Cardiac fibroblast (primary cell): ENCODE results near the gene USP2.

ENCODE experiments used
- DNase-seq, 2 donors: peaks; one replicate each; pipeline versions ENCODE4 v3.0.0 to v3.0.0-alpha.2; 2010; ENCODE audit warnings: low read depth in 2 of 2
- H3K4me3 ChIP-seq, 2 donors: replicated peaks in 1 of 2; 1 replicate in 1 of 2; 2 replicates in 1 of 2; pipeline ENCODE4 v1.5.1; 2011; ENCODE audit warnings: low read depth in 2 of 2, low read length in 2 of 2, mild to moderate bottlenecking in 2 of 2, moderate library complexity in 1 of 2
- TF ChIP-seq, protein P1 (sequence below): IDR thresholded peaks from one replicate; pipeline ENCODE4 v1.5.1; 2011; ENCODE audit warnings: low read depth, mild to moderate bottlenecking, low read length, inconsistent platforms

USP2 gene

GRCh38 chr11:119377112-119377901, 4.2 kb downstream of the USP2 start:
- DNase-seq, result no peak
- TF ChIP-seq, protein P1, sequence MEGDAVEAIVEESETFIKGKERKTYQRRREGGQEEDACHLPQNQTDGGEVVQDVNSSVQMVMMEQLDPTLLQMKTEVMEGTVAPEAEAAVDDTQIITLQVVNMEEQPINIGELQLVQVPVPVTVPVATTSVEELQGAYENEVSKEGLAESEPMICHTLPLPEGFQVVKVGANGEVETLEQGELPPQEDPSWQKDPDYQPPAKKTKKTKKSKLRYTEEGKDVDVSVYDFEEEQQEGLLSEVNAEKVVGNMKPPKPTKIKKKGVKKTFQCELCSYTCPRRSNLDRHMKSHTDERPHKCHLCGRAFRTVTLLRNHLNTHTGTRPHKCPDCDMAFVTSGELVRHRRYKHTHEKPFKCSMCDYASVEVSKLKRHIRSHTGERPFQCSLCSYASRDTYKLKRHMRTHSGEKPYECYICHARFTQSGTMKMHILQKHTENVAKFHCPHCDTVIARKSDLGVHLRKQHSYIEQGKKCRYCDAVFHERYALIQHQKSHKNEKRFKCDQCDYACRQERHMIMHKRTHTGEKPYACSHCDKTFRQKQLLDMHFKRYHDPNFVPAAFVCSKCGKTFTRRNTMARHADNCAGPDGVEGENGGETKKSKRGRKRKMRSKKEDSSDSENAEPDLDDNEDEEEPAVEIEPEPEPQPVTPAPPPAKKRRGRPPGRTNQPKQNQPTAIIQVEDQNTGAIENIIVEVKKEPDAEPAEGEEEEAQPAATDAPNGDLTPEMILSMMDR, result no peak
- H3K4me3 ChIP-seq, result no peak overlapping the region

GRCh38 chr11:119376197-119376847, 5.2 kb downstream of the USP2 start:
- TF ChIP-seq, protein P1, result no peak
- no peak overlapping the region for H3K4me3 ChIP-seq
- no peak for DNase-seq

DNA sequence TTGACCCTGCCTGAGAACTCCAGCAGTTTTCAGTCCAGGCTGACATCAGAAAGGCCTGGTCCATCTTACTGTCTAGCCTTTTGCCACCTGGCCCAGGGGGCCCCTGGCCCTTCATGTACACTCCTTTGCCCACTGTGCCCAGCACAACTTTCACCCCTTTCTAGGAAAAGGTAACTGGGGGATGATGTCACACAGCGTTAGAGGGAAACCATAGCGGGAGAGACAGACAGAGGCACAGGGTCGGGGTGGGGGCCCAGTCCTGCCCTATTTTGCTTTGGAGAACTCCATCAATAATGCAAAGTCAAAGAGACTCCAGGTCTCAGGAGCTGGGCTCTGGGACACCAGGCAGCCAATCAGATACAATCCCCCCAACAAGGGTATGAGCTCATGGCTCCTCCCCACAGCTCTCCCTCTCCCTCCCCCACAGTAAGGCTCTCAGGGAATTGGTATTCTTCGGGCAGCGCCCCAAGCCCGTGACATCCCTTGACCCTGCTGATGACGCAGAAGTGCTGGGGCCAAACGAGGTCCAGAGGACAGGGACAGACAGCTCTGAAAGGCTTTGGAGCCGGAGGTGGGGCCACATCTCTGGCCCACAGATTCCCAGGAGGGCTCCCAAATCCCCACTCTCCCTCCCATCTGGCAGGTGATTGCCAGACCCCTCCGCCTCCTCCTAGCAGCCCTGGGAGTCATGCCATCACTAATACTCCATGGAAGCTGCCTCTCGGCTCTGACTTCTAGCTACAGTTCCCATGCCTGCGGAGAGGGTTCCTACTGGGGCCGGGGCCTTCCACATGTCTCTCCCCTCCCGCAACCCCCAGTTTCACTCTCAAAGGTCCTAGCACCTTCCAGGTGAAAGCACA, 5.9 kb downstream of the USP2 start:
- TF ChIP-seq, protein P1, result no peak
- peak; percentile 75 to 83 for DNase-seq
- no peak overlapping the region for H3K4me3 ChIP-seq

- no peak overlapping the region for H3K4me3 ChIP-seq
- TF ChIP-seq, protein P1, result no peak
- DNase-seq, result no peak
Observed at GRCh38 chr11:119374632-119375336, 6.7 kb downstream of the USP2 start.

GRCh38 chr11:119373921-119374631, 7.4 kb downstream of the USP2 start:
- no peak overlapping the region for H3K4me3 ChIP-seq
- TF ChIP-seq, protein P1, result peak; percentile 96
- DNase-seq, result peak; percentile 79 to 85
